GM21447 (cell line): Measurements from ENCODE around the gene SYCE1.
A peak's percentile ranks its signal among the peaks of the same experiment; 100 is the strongest.
"Not testable (repeated sequence)": the region's sequence is repeated elsewhere in the genome, so short reads cannot be mapped to it uniquely, and the experiment has no call there.

Experiments used
- ATAC-seq: cut with Tn5 transposase; IDR thresholded peaks from one replicate; pipeline ENCODE4 v1.9.1; 2021; ENCODE audit not compliant: unreplicated experiment

SYCE1 gene

DNA sequence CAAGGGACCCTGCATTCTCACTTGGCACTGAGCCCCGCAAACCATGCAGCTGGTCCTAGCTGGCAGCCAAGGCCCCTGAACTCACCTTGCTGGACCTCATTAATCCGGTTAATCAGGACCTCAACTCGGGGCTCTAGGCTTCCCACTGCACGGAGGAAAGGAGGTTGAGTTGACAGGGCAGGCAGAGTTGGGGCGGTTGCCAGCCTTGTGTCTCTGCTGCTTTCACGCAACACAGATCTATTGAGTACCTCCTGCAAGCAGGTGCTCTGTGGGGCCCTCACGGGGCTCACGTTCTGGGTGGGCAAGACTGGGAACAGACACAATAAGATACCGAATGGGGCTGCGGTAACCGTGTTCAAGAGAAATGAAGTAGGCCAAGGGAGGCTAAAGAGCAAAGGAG lies 6.2 kb downstream of the SYCE1 start:
- ATAC-seq: no peak

GRCh38 chr10:133557381-133557780 lies 8.0 kb downstream of the SYCE1 start:
- no peak for ATAC-seq

DNA sequence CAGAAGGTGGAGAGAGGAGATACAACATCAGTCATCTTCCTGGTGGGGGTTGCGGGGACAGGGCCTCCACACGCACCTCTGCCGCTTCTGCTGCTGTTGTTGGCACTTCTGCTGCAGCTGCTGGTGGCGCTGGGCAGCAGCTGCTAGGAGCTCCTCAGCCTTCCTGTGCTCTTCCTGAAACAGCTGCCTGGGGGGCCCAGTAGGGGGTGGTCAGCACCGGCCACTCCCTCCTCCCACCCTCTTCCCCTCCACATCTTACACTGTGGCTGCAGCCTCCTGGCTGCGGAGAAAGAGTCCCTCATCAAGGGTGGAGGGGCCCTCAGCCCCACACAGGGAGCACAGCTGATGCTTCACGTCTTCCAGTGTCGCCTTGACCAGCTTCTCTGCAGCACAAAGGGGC lies 9.9 kb downstream of the SYCE1 start:
- ATAC-seq: no peak

GRCh38 chr10:133554600-133554999 lies 10.8 kb downstream of the SYCE1 start:
- ATAC-seq: no peak

- ATAC-seq: no peak
Measured at GRCh38 chr10:133544506-133544905, 20.9 kb downstream of the SYCE1 start.

DNA sequence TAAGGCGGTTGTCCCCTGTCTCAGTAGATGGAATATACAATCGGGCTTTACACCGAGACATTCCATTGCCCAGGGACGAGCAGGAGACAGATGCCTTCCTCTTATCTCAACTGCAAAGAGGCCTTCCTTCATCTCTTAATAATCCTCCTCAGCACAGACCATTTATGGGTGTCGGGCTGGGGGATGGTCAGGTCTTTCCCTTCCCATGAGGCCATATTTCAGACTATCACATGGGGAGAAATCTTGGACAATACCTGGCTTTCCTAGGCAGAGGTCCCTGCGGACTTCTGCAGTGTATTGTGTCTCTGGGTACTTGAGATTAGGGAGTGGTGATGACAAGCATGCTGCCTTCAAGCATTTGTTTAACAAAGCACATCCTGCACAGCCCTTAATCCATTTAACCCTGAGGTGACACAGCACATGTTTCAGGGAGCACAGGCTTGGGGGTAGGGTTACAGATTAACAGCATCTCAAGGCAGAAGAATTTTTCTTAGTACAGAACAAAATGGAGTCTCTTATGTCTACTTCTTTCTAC lies 23.9 kb downstream of the SYCE1 start:
- not testable (repeated sequence) for ATAC-seq

DNA sequence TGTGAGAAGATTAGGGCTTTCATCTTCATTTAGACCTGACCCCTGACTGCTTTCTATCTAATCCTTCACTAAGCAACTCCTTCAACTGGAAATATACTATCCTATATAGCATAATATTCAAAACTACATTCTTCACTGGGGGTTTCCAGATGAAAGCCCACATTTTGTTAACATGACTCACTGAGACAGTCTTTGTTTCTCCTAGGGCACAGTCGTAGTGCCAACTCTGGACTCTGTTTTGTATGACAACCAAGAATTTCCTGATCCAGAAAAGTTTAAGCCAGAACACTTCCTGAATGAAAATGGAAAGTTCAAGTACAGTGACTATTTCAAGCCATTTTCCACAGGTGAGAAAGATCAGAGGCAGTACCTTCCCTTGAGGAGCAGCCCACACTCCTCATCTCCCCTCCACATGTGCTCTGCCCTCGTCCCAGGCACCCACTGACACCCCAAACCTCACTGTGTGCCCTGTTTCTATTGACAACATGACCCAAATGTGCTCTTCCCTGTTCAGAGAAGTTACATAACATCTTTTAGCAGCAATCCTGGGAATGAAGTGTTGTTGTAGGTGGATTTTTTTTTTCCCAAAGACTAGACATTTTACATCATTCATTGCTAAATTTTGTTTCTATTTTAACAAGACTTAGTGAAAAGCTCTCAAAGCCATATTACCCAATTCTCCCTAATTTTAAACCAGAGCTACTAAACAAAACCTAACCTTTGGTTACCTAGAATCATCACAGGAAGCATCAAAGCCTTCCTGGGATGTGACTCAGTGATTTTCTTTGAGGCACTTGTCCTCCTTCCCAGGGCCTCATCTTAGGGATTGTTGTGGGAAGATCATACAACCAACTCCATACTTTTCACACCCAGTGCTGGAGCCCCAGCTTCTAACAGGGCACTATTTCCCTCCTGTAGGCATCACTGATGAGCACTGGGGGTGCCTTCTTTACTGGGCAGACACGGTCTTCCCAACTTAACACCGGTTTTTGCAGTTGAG lies 27.5 kb downstream of the SYCE1 start:
- ATAC-seq: no peak

DNA sequence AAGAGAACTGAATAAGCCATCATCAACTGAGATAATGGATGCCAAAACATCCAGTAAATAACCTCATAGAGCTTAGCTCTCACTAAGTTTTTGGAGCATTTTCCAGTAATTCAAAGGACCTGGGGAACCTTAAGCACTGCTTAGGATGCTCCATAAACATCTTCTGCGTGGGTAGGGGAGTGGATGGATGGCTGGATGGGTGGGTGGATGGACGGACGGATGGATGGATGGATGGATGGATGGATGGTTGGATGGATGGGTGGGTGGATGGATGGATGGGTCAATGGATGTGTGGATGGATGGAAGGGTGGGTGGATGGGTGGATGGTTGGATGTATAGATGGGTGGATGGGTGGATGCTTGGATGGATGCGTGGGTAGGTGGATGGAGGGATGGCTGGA lies 29.2 kb downstream of the SYCE1 start:
- no peak for ATAC-seq

- ATAC-seq: no peak
Measured at GRCh38 chr10:133534417-133534816, 31.0 kb downstream of the SYCE1 start.

- no peak for ATAC-seq
Measured at GRCh38 chr10:133532871-133533270, 32.5 kb downstream of the SYCE1 start.

GRCh38 chr10:133530506-133530905 lies 34.9 kb downstream of the SYCE1 start:
- no peak for ATAC-seq

- ATAC-seq: no peak
Measured at GRCh38 chr10:133529576-133529946, 35.8 kb downstream of the SYCE1 start.

- ATAC-seq: no peak
Measured at GRCh38 chr10:133528845-133529575, 36.4 kb downstream of the SYCE1 start.

DNA sequence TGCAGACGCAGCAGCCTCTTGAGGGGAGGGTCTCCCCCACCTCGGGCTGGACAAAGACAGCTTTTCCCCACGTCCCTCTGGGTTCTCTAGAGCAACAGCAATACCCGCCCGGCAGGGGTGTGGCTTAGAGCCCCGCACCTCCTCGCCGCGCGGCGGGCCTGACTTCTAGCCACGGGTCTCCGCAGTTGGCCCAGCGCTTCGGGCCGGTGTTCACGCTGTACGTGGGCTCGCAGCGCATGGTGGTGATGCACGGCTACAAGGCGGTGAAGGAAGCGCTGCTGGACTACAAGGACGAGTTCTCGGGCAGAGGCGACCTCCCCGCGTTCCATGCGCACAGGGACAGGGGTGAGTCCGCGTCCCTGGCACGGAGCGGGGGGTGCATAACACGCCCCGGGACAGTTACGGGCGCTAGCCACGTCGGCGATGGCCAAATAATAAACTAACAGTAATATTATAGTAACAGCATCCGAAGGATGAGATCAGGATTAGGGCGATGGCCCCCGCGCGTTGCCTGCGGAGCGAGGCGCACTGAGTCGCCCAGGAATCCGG lies 37.0 kb downstream of the SYCE1 start:
- no peak for ATAC-seq

- no peak for ATAC-seq
Measured at GRCh38 chr10:133527771-133528271, 37.6 kb downstream of the SYCE1 start.

DNA sequence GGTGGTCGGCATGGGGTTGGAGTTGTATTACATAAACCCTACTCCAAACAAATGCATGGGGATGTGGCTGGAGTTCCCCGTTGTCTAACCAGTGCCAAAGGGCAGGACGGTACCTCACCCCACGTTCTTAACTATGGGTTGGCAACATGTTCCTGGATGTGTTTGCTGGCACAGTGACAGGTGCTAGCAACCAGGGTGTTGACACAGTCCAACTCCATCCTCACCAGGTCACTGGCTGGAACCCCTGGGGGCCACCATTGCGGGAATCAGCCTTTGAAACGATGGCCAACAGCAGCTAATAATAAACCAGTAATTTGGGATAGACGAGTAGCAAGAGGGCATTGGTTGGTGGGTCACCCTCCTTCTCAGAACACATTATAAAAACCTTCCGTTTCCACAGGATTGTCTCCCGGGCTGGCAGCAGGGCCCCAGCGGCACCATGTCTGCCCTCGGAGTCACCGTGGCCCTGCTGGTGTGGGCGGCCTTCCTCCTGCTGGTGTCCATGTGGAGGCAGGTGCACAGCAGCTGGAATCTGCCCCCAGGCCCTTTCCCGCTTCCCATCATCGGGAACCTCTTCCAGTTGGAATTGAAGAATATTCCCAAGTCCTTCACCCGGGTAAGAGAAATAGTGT lies 38.3 kb downstream of the SYCE1 start, which contains the start of gene CYP2E1:
Gene CYP2E1 (plus strand): TSS at position 407 of the 632 bp plus-strand sequence. CDS start 33 bp downstream, at position 440.
- ATAC-seq: no peak

- ATAC-seq: no peak
Measured at GRCh38 chr10:133525444-133525843, 39.9 kb downstream of the SYCE1 start.

DNA sequence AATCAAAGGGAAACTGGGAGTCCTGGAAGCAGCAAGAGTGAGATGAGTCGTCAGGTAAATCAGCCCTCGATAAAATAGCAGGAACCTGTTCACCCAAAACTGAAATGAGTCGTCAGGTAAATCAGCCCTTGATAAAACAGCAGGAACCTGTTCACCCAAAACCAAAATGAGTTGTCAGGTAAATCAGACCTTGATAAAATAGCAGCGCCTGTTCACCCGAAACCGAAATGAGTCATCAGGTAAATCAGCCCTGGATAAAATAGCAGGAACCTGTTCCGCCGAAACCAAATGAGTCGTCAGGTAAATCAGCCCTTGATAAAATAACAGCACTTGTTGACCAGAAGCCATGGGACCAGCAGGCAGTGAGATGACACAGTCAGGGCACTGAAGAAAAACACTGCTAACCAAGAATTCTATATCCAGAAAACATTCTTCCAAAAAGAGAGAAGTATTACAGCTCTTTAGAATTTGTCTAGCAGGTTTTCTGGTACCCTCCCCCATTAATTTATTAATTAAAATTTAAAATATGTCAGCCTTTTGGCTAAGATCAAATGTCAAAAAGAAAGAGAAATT lies 41.7 kb downstream of the SYCE1 start:
- ATAC-seq: no peak

DNA sequence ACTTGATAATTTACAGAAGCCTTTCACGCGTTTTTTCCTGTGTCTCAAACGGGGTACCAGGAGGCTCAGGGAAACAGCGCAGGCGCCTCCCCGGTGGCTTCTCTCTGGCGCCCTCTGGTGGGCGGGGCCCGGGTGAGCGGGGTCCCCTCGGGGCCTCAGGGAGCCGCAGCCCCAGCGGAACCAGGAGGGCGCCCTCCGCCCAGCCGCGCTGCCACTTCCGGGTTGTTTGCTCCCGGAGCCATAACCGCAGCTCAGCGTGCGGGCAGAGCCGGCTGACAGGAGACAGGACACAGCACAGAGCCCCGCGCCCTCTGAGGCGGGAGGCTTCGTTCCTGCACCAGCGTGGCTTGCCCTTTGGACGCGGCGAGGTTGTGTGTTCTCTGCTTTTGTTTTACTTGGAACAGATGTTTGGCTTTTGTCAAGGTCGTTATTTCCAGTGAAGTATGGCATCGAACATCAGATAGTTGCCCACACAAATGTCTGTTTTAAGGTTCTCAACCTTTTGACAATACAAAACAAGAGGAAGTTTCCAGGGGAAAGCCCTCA lies 45.1 kb downstream of the SYCE1 start:
- peak; percentile 96 for ATAC-seq

DNA sequence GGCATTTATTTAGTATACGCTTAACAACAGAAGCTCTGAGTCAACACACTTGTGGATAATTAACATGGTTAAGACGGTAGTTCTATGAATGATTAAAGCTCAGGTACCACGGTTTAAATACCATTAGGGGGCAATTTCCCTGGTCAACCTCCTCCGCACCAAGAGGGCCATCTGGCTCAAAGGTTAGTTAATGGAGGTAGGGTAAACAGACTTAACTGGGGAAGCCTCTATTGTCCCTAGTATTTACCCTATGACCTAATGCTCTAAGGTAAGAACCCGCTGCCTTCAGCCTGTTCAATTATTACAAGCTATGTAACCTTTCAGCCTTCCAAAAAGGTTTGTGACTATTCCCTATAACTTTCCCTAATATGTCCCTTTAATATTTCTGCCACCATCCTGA lies 46.9 kb downstream of the SYCE1 start:
- ATAC-seq: not testable (repeated sequence)
